ENCODE measurements around the gene IGSF3. TPM values are rescaled to one million over a fixed set of nuclear protein-coding genes. Genes with fewer than 3 reads are reported as not detected.
"Not testable (repeated sequence)": the region's sequence is repeated elsewhere in the genome, so short reads cannot be mapped to it uniquely, and the experiment has no call there.

Gene IGSF3
- total RNA-seq, 2 donors from 2014 or later = 14.9 to 17.6 TPM

- no peaks in the 10 kb centered on the region for H3K27me3 ChIP-seq
- H3K4me1 ChIP-seq = peaks cover 0 to 13% of the 10 kb centered on the region in 2 donors
- no peak for DNase-seq (ENCODE audit: low spot score)
- H3K36me3 ChIP-seq = no peaks in the 10 kb centered on the region
- no peak for TF ChIP-seq CTCF (IDR thresholded peaks at IDR 0.05)
- H3K27ac ChIP-seq = no peak overlapping the region
- no peak overlapping the region for H3K4me3 ChIP-seq
- no peaks in the 10 kb centered on the region for H3K9me3 ChIP-seq
Measured at GRCh38 chr1:116661633-116662032, 5.9 kb downstream of the IGSF3 start.

DNA sequence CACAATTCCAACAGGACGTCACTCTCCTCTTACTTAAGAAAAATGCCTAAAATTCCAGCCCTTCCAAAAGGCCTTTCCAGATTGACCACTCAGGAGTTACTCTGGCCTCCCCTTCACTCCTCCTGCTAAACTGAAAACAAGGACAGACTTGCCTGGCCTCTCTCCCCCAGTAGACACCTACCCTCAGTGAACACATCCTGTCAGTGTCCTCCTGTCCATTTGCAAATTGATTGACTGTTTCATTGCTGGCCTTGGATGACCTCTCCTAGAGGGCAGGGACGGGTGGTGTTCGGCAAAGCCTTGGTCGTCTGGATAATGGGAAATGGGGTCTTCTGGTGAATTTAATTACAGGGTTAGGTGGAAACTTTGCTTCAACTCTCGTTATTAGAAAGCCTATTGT lies 8.9 kb downstream of the IGSF3 start:
- DNase-seq (ENCODE audit: low spot score) = not testable (repeated sequence)

GRCh38 chr1:116657836-116658235 lies 9.7 kb downstream of the IGSF3 start:
- H3K4me3 ChIP-seq; DNase-seq (ENCODE audit: low spot score); H3K27me3 ChIP-seq; H3K36me3 ChIP-seq; H3K4me1 ChIP-seq; H3K27ac ChIP-seq; H3K9me3 ChIP-seq: not testable (repeated sequence)

More for the DNA sequence above, 8.9 kb downstream of the IGSF3 start:
- H3K4me1 ChIP-seq, H3K27me3 ChIP-seq, H3K4me3 ChIP-seq, H3K36me3 ChIP-seq, H3K27ac ChIP-seq, H3K9me3 ChIP-seq: not testable (repeated sequence)

DNA sequence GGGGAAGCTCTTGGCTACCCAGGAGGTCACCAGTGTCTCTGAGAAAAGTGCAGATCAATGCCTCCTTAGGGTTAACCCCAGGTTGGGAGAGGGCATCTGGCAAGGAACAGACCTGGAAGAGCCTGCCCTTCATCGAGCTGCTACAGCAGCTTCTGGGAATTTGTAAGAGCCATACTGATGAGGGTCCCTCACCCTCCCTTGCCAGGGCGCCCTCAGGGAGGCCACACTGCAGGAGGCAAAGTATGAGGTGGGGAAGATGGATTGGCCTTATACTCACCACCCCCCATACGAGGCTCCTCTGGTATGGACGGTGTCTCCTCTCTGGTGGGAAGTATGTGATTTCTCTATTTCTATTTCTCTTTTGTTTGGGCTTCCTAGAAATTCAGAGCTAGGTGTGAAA lies 13.2 kb downstream of the IGSF3 start:
- TF ChIP-seq CTCF (IDR thresholded peaks at IDR 0.05) = no peak
- Histone ChIP-seq H3K4me1 (no peaks in the 10 kb centered on the region), H3K27ac (no peak overlapping the region)

DNA sequence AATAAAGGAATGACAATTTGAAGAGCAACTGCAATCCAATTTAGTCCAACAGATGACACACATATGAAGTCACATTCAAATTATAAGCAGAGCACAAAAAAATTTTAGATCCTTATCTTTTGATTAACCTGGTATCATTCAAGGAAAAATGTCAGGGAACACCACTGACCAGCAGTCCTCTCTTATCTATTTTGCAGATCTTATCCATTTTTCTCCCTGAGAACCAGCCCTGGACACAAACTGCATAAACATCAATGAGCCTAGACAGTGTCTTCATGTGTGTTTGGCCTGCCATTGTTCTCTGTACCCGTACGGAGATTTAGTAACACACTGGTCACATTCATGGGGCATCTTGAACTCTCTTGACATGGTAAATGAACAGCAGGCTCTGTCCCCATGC lies 14.9 kb downstream of the IGSF3 start:
- not testable (repeated sequence) for DNase-seq (ENCODE audit: low spot score); H3K9me3 ChIP-seq; H3K4me3 ChIP-seq; H3K4me1 ChIP-seq; H3K36me3 ChIP-seq; H3K27ac ChIP-seq; H3K27me3 ChIP-seq

More for the DNA sequence above, 13.2 kb downstream of the IGSF3 start:
- Histone ChIP-seq H3K27me3 (no peaks in the 10 kb centered on the region), H3K9me3 (no peaks in the 10 kb centered on the region), H3K36me3 (no peaks in the 10 kb centered on the region), H3K4me3 (no peak overlapping the region)
- DNase-seq (ENCODE audit: low spot score) = no peak

- H3K27me3 ChIP-seq; H3K9me3 ChIP-seq; H3K27ac ChIP-seq; H3K36me3 ChIP-seq; DNase-seq (ENCODE audit: low spot score); H3K4me3 ChIP-seq: not testable (repeated sequence)
- H3K4me1 ChIP-seq = peaks cover 0 to 15% of the 10 kb centered on the region in 2 donors
Measured at GRCh38 chr1:116650781-116651180, 16.8 kb downstream of the IGSF3 start.

DNA sequence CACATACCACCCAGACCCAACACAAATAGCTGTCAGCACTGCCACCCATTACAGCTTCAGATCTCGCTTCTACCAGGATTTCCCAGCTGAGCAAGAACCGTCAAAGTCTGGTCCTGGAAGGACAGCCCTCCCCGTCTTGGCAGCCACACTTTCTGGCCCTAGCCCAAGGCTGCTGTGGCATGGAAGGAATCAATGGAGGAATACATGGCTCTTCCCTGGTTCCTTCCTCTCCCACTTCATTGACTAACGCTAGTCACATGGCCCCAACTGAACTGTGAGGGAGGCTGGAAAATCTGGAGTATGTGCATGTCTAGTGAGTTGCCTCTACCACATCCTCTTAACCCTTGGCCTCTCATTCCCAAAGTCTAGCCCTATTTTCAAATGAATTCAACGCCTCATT lies 18.5 kb downstream of the IGSF3 start:
- H3K27ac ChIP-seq; H3K36me3 ChIP-seq; H3K9me3 ChIP-seq; DNase-seq (ENCODE audit: low spot score); H3K27me3 ChIP-seq; H3K4me3 ChIP-seq: not testable (repeated sequence)
- H3K4me1 ChIP-seq = peaks cover 0 to 16% of the 10 kb centered on the region in 2 donors

- not testable (repeated sequence) for H3K9me3 ChIP-seq; DNase-seq (ENCODE audit: low spot score); H3K36me3 ChIP-seq; H3K27ac ChIP-seq; H3K4me3 ChIP-seq; H3K27me3 ChIP-seq
- peaks cover 0 to 16% of the 10 kb centered on the region in 2 donors for H3K4me1 ChIP-seq
Measured at GRCh38 chr1:116648325-116648724, 19.2 kb downstream of the IGSF3 start.

GRCh38 chr1:116647186-116647585 lies 20.3 kb downstream of the IGSF3 start:
- not testable (repeated sequence) for DNase-seq (ENCODE audit: low spot score); H3K36me3 ChIP-seq; H3K27me3 ChIP-seq; H3K4me3 ChIP-seq; H3K9me3 ChIP-seq
- peaks cover 0 to 16% of the 10 kb centered on the region in 2 donors for H3K4me1 ChIP-seq
- peak overlapping the region in 1 of 2 donors; percentile 56 for H3K27ac ChIP-seq

- not testable (repeated sequence) for H3K36me3 ChIP-seq; H3K27me3 ChIP-seq; DNase-seq (ENCODE audit: low spot score); H3K4me3 ChIP-seq; H3K9me3 ChIP-seq
- Histone ChIP-seq H3K4me1 (peaks cover 0 to 16% of the 10 kb centered on the region in 2 donors), H3K27ac (peak overlapping the region; percentile 16 to 56)
Measured at GRCh38 chr1:116646673-116647170, 20.8 kb downstream of the IGSF3 start.

DNA sequence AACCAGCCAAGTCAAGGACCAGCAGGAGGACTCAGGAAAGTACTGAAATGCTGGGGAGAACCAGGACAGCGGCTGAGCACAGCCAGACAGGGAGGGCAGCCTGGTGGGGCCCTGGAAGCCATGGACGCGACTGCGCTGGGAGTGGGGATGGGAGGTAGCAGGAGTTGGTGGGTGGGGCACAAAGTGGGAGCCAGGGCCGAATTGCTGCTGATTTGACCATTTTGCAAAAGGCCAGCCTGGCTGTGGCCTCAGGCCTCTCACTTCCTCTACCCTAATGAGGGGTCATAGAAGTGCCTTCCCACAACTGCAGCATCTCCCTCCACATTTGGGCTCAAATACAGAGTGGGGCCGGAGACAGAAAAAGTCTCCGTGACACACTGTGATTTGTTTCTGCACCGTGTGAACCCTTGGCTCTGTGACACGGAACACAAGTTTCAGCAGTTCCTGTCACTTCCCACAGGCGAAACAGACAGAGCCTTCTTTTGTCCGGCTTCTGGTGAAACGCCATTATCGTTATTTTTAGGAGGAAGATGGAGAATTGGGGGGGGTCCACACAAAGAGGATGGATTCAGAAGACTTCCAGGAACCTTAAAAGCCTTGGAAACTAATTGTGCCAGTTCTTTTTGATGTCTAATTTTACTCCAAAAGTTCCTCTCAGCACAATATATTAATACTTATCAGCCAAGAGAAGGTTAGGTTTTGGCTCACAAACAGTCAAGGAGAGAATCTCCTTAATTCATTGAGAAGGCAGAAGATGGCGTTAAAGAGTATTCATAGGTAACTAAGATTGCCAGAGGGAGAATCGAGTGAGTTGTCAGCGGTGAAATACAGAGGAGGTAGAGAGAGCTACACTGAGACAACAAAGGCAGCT lies 21.5 kb downstream of the IGSF3 start:
- not testable (repeated sequence) for H3K36me3 ChIP-seq; H3K4me3 ChIP-seq; H3K27me3 ChIP-seq; DNase-seq (ENCODE audit: low spot score); H3K9me3 ChIP-seq
- peak overlapping the region; percentile 16 to 56 for H3K27ac ChIP-seq
- H3K4me1 ChIP-seq = peaks cover 0 to 16% of the 10 kb centered on the region in 2 donors

DNA sequence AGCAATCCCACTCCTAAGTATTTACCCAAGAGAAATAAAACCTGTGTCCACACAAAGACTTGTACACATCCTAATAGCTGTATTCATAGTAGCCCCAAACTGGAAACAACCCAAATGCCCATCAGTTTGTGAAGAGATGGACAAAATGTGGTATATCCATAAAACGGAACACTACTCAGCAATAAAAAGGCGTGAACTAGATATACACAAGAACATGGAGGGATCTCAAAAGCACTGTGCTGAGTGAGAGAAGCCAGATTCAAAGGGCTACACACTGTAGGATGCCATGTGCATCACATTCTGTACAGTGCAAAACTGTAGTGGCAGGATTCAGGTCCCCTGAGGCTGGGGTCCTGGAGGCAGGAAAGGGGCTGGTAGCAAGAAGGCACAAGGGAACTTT lies 22.5 kb downstream of the IGSF3 start:
- not testable (repeated sequence) for H3K36me3 ChIP-seq; H3K27me3 ChIP-seq; H3K27ac ChIP-seq; H3K4me3 ChIP-seq; DNase-seq (ENCODE audit: low spot score); H3K9me3 ChIP-seq
- peaks cover 0 to 16% of the 10 kb centered on the region in 2 donors for H3K4me1 ChIP-seq

DNA sequence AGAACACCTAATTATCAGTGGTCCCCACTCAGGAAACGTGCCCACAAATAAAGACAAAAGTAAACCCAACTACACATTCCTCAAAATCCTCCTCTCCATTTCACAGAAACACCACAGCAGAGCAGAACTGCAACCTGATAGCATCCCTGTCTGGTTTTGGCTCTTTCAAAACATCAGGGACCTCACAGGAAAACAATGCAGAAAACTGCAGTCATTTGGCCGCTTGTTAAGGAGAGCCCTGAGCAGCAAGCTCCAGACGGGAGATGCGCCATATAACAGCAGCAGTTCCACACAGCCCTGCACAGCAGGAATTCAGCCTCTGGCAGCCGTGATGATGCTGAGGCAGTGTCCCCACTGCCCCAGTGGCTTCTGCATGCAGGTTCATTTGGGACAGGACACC lies 23.4 kb downstream of the IGSF3 start:
- DNase-seq (ENCODE audit: low spot score); H3K9me3 ChIP-seq; H3K27me3 ChIP-seq; H3K36me3 ChIP-seq; H3K4me3 ChIP-seq; H3K27ac ChIP-seq: not testable (repeated sequence)
- H3K4me1 ChIP-seq = peaks cover 0 to 16% of the 10 kb centered on the region in 2 donors

All from right atrium auricular region (tissue), 2 donors.